ENCODE data around the gene APAF1. TPM values are rescaled to one million over a fixed set of nuclear protein-coding genes. Genes with fewer than 3 reads are reported as not detected.

APAF1 gene
- polyA plus RNA-seq, 3 donors = 29.5 to 36.7 (median 30.0) TPM

DNA sequence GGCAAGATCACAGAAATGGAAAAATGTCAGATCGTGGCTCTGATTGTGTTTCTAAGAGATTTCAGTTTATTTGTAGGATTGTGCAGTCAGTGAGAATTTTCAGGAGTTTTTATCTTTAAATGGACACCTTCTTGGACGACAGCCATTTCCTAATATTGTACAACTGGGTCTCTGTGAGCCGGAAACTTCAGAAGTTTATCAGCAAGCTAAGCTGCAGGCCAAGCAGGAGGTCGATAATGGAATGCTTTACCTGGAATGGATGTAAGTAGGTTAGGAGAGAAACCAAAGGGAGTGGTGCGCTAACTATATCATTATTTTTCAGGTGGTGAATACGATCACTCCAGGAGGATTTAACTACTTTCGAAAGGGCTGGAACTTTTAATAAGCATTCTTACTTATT lies 26.4 kb downstream of the APAF1 start:
- DNase-seq = no peak
- peaks cover 79 to 81% of the 10 kb centered on the region in 2 donors for H3K36me3 Mint-ChIP-seq
- no peaks in the 10 kb centered on the region for H3K4me1 ChIP-seq (ENCODE audit: control insufficient read depth in 1 of 2, insufficient read depth in 2 of 2, low read length in 2 of 2)
- H3K4me3 Mint-ChIP-seq = no peak overlapping the region
- no peak overlapping the region for H2AFZ ChIP-seq (ENCODE audit: insufficient read depth, low read depth, low read length, poor library complexity, severe bottlenecking)
- intact Hi-C loops (cut with micrococcal nuclease) = no loop called here
- peak overlapping the region in 2 of 7 donors; percentile 15 to 58 for H3K27ac Mint-ChIP-seq
- peaks cover 72% of the 10 kb centered on the region for H3K79me2 ChIP-seq (ENCODE audit: insufficient read depth, low read length)
- H3K27me3 Mint-ChIP-seq (ENCODE audit: low read depth in 3 of 3) = no peaks in the 10 kb centered on the region
- H3K9me3 Mint-ChIP-seq = peaks cover 0 to 2% (median 0%) of the 10 kb centered on the region in 7 donors
- H3K4me3 ChIP-seq (replicated peaks in 1 of 3; ENCODE audit: low read depth in 2 of 3, low read length in 3 of 3) = no peak overlapping the region
- H3K27ac ChIP-seq (ENCODE audit: low read depth in 1 of 2, low read length in 2 of 2) = no peak overlapping the region
- H3K4me2 ChIP-seq (replicated peaks; ENCODE audit: extremely low read depth, low read length, poor library complexity, severe bottlenecking) = no peak overlapping the region
- H3K9me3 ChIP-seq (replicated peaks in 1 of 2; ENCODE audit: control insufficient read depth in 1 of 2, insufficient read depth in 1 of 2, low read length in 2 of 2) = no peaks in the 10 kb centered on the region
- peaks cover 97% of the 10 kb centered on the region in 2 donors for H3K36me3 ChIP-seq (replicated peaks in 1 of 2; ENCODE audit: control insufficient read depth in 1 of 2, insufficient read depth in 2 of 2, low read length in 2 of 2)
- H4K20me1 ChIP-seq (ENCODE audit: insufficient read depth, low read length) = peaks cover 98% of the 10 kb centered on the region
- H3K9ac ChIP-seq (ENCODE audit: insufficient read depth, low read length, poor library complexity, severe bottlenecking) = no peak overlapping the region
- 100% methylated on average over 1 of the region's 7 CpGs for WGBS (ENCODE audit: insufficient coverage)
- H3K27me3 ChIP-seq (ENCODE audit: control insufficient read depth in 2 of 2, insufficient read depth in 2 of 2, low read length in 2 of 2) = no peaks in the 10 kb centered on the region
- peaks cover 5% of the 10 kb centered on the region for H3K4me1 Mint-ChIP-seq
- TF ChIP-seq, protein P1, sequence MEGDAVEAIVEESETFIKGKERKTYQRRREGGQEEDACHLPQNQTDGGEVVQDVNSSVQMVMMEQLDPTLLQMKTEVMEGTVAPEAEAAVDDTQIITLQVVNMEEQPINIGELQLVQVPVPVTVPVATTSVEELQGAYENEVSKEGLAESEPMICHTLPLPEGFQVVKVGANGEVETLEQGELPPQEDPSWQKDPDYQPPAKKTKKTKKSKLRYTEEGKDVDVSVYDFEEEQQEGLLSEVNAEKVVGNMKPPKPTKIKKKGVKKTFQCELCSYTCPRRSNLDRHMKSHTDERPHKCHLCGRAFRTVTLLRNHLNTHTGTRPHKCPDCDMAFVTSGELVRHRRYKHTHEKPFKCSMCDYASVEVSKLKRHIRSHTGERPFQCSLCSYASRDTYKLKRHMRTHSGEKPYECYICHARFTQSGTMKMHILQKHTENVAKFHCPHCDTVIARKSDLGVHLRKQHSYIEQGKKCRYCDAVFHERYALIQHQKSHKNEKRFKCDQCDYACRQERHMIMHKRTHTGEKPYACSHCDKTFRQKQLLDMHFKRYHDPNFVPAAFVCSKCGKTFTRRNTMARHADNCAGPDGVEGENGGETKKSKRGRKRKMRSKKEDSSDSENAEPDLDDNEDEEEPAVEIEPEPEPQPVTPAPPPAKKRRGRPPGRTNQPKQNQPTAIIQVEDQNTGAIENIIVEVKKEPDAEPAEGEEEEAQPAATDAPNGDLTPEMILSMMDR (IDR thresholded peaks at IDR 0.05) = no peak

DNA sequence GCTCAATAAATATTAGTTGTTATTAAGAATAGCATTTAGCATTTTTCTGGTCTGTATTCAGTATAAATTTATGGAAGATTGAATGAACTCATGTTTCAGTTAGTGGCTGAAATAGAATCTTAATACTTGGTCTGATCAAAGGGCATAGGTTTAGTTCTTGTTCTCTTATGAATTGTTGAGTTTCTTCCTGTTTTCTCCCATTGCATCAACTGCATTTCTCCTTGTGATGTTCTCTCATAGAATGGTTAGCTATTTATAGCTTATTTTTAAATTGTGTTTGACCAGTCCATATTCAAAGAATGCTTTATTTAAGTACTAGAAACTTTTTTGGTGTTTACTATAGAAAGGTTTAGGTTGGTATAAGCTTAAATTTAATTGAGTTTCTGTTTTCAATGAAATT lies 29.8 kb downstream of the APAF1 start:
- H3K36me3 ChIP-seq (replicated peaks in 1 of 2; ENCODE audit: control insufficient read depth in 1 of 2, insufficient read depth in 2 of 2, low read length in 2 of 2) = peaks cover 97% of the 10 kb centered on the region in 2 donors
- no peak overlapping the region for H3K9ac ChIP-seq (ENCODE audit: insufficient read depth, low read length, poor library complexity, severe bottlenecking)
- peaks cover 0 to 1% (median 0%) of the 10 kb centered on the region in 7 donors for H3K9me3 Mint-ChIP-seq
- intact Hi-C loops (cut with micrococcal nuclease) = no loop called here
- no peak overlapping the region for H2AFZ ChIP-seq (ENCODE audit: insufficient read depth, low read depth, low read length, poor library complexity, severe bottlenecking)
- no peak overlapping the region for H3K27ac ChIP-seq (ENCODE audit: low read depth in 1 of 2, low read length in 2 of 2)
- TF ChIP-seq, protein P1 (IDR thresholded peaks at IDR 0.05) = no peak
- H3K4me2 ChIP-seq (replicated peaks; ENCODE audit: extremely low read depth, low read length, poor library complexity, severe bottlenecking) = no peak overlapping the region
- no peaks in the 10 kb centered on the region for H3K9me3 ChIP-seq (replicated peaks in 1 of 2; ENCODE audit: control insufficient read depth in 1 of 2, insufficient read depth in 1 of 2, low read length in 2 of 2)
- peaks cover 98% of the 10 kb centered on the region for H4K20me1 ChIP-seq (ENCODE audit: insufficient read depth, low read length)
- H3K4me3 ChIP-seq (replicated peaks in 1 of 3; ENCODE audit: low read depth in 2 of 3, low read length in 3 of 3) = no peak overlapping the region
- peaks cover 78 to 83% of the 10 kb centered on the region in 2 donors for H3K36me3 Mint-ChIP-seq
- H3K27me3 Mint-ChIP-seq (ENCODE audit: low read depth in 3 of 3) = no peaks in the 10 kb centered on the region
- H3K27ac Mint-ChIP-seq = no peak overlapping the region
- H3K4me1 ChIP-seq (ENCODE audit: control insufficient read depth in 1 of 2, insufficient read depth in 2 of 2, low read length in 2 of 2) = no peaks in the 10 kb centered on the region
- H3K79me2 ChIP-seq (ENCODE audit: insufficient read depth, low read length) = peaks cover 50% of the 10 kb centered on the region
- H3K27me3 ChIP-seq (ENCODE audit: control insufficient read depth in 2 of 2, insufficient read depth in 2 of 2, low read length in 2 of 2) = no peaks in the 10 kb centered on the region
- H3K4me3 Mint-ChIP-seq = no peak overlapping the region
- no peak for DNase-seq
- peaks cover 5% of the 10 kb centered on the region for H3K4me1 Mint-ChIP-seq
